DMS114 treated with DMSO at 0.1 percent for 48 hours (cell line): ENCODE data around the gene STEAP1B.

Source experiments
- DNase-seq: peaks from one replicate; lab custom pipeline; 2025; ENCODE audit not compliant: unreplicated experiment; lab: John Stamatoyannopoulos, UW

The STEAP1B gene

GRCh38 chr7:22375359-22376048, 124.5 kb downstream of the STEAP1B start:
- no peak for DNase-seq

GRCh38 chr7:22373911-22374310, 126.1 kb downstream of the STEAP1B start:
- no peak for DNase-seq

GRCh38 chr7:22373388-22373787, 126.6 kb downstream of the STEAP1B start:
- DNase-seq = no peak

- no peak for DNase-seq
These were observed 127.1 kb downstream of the STEAP1B start for GRCh38 chr7:22372863-22373262.

- no peak for DNase-seq
These were observed 128.1 kb downstream of the STEAP1B start for GRCh38 chr7:22371878-22372277.
